SH-SY5Y (cell line): ENCODE measurements around the gene SORT1.

Source experiments
- GATA2 ChIP-seq: IDR thresholded peaks from 2 replicates; pipeline ENCODE4 v1.6.1; 2011; ENCODE audit warnings: mild to moderate bottlenecking, low read depth, low read length
- GATA3 ChIP-seq: IDR thresholded peaks from 2 replicates; pipeline ENCODE4 v1.6.1; 2011; ENCODE audit warnings: low read depth, mild to moderate bottlenecking, low read length, moderate library complexity

DNA sequence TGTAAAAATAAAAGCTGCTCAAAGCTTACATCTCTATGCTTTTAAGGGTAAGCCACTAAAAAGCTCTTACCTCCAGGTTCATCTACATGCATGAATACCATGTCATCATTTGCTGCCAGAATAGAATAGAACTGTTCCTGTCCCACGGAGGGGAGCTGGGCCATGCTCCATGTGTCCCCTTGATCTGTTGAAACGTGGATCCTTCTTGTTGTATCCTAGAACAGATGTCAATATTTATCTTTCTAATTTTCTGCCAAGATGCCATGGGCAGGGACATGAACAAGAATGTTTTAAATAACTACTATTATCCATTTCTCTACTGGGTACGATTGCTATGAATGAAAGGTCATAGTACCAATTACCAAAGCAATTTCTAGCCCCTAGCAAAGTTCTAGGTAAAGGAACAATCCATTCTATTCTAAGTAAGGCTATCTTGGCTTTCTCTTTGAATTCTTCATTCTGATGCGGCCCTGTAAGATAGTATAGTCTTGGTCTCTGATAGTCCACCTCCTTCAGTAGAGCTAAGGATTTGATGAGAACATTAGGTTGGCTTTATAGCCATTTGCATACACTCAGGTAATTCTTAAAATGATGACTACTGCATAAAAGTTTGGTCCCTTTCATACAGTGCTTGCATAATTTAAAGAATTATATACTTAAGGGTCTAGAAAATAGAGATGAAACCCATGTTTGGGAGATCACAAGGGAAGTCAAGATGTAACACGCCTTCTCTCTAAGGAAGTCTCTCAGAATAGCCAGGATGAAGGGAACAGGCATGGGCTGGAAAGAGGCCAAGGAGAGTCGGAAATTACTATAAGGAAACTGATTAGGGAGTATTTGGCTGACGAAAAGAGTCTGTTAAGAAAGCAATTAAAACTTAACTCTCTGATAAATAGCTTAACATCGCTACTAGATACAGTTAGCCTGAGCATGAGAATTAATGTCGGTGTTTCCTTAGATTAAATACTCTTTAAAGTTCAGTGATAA lies 55.5 kb downstream of the SORT1 start:
- TF ChIP-seq GATA2 (no peak), GATA3 (no peak)
